ENCODE results near the gene COX6B1.
"Not testable (repeated sequence)": the region's sequence is repeated elsewhere in the genome, so short reads cannot be mapped to it uniquely, and the experiment has no call there.

COX6B1 gene

GRCh38 chr19:35636651-35637050 lies 11.5 kb upstream of the COX6B1 start:
- ATAC-seq: no peak

- ATAC-seq: no peak
These were observed 11.0 kb upstream of the COX6B1 start for GRCh38 chr19:35637165-35637564.

GRCh38 chr19:35639321-35639639 lies 8.8 kb upstream of the COX6B1 start:
- ATAC-seq: no peak

GRCh38 chr19:35639863-35640262 lies 8.3 kb upstream of the COX6B1 start:
- no peak for ATAC-seq

- no peak for ATAC-seq
These were observed 6.5 kb upstream of the COX6B1 start, which contains the start of gene ETV2 for GRCh38 chr19:35641515-35642151. ETV2 (plus strand) TSS chr19:35641745; CDS start chr19:35642461, 716 bp downstream.

- ATAC-seq: no peak
These were observed 5.8 kb upstream of the COX6B1 start for GRCh38 chr19:35642312-35642711.

GRCh38 chr19:35642798-35643254 lies 5.3 kb upstream of the COX6B1 start:
- ATAC-seq: no peak

- ATAC-seq: peak; percentile 34 to 44
These were observed 4.6 kb upstream of the COX6B1 start for GRCh38 chr19:35643255-35644205.

- ATAC-seq: peak; percentile 85 to 88
These were observed 3.7 kb upstream of the COX6B1 start for GRCh38 chr19:35644206-35644986.

- no peak for ATAC-seq
These were observed 3.0 kb upstream of the COX6B1 start for GRCh38 chr19:35644987-35645679.

GRCh38 chr19:35645680-35646511 lies 2.2 kb upstream of the COX6B1 start:
- ATAC-seq: no peak

- no peak for ATAC-seq
These were observed 2.5 kb downstream of the COX6B1 start for GRCh38 chr19:35650581-35650980.

- ATAC-seq: not testable (repeated sequence)
These were observed 6.7 kb downstream of the COX6B1 start for GRCh38 chr19:35654828-35655227.

- no peak for ATAC-seq
These were observed 7.5 kb downstream of the COX6B1 start for GRCh38 chr19:35655600-35655999.

GRCh38 chr19:35656700-35657099 lies 8.6 kb downstream of the COX6B1 start:
- ATAC-seq: no peak

- peak in 1 of 2 donors; percentile 43 for ATAC-seq
These were observed 10.0 kb downstream of the COX6B1 start for GRCh38 chr19:35657904-35658700.

GRCh38 chr19:35661995-35662340 lies 13.8 kb downstream of the COX6B1 start:
- no peak for ATAC-seq

GRCh38 chr19:35663981-35664380 lies 15.9 kb downstream of the COX6B1 start:
- no peak for ATAC-seq

GRCh38 chr19:35665157-35665556 lies 17.0 kb downstream of the COX6B1 start:
- no peak for ATAC-seq

- ATAC-seq: no peak
These were observed 17.5 kb downstream of the COX6B1 start for GRCh38 chr19:35665604-35666003.
